UCSD-AML1 (cell line): ENCODE results near the gene ZNF76.
"Not testable (repeated sequence)": the region's sequence is repeated elsewhere in the genome, so short reads cannot be mapped to it uniquely, and the experiment has no call there.

Experiments used
- DNase-seq: peaks from one replicate; lab custom pipeline; 2025; ENCODE audit not compliant: unreplicated experiment; lab: John Stamatoyannopoulos, UW

Gene ZNF76

DNA sequence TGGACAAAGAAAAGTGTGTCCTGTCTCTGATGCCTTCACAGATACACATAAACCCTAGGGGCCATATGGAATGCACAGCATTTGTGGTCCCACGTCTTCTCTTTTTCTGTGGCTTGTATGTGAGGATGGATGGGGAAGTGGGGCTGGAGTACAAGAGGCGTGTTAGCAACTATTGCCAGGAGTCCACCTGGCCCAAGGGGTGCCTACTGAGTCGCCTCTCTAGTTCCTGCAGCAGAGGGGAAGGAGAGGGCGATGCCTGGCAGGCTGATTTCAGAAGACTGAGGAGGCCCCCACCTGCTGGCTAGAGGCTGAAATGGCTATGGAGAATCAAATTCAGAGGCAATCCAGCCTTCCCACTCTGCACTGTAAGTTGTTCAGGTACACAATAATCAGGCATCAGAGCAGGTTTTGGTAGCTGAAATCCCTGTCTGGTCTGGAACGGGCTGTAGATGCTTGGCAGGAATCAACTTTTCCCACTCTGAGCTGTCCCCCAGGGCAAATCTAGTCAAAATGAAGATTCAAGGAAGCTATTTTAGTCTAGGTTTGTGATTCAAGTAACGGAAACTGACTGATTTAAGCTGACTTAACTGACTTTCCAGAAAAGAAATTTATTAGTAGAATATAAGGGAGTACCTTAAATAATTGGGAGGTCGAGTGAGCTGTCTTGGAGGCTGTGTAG is 68.0 kb downstream of the ZNF76 start:
- DNase-seq = peak; percentile 72

DNA sequence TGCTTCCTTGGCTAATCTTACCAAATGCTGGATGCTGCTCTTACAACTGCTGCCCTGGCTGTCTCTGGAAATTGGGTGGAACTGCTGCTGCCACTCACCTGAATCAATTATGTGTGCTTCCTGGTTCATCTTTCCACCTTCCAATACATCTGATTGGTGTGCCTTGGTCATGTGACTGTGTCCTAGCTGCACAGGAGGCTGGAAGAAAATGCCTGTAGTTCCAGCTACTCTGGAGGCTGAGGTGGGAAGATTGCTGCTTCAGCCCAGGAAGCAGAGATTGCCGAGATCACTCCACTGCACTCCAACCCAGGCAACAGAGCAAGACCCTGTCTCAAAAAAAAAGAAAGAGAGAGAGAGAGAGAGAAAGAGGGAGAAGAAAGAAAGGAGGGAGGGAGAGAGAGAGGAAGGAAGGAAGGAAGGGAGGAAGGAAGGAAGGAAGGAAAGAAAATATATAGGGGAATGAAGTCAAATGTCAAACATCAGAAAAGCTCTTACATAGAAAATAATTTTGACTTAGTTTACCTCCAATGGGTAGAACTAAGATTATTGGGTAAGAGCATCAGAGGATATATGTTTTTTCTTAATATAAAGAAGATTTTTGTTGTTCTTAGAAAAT is 68.7 kb downstream of the ZNF76 start:
- no peak for DNase-seq

DNA sequence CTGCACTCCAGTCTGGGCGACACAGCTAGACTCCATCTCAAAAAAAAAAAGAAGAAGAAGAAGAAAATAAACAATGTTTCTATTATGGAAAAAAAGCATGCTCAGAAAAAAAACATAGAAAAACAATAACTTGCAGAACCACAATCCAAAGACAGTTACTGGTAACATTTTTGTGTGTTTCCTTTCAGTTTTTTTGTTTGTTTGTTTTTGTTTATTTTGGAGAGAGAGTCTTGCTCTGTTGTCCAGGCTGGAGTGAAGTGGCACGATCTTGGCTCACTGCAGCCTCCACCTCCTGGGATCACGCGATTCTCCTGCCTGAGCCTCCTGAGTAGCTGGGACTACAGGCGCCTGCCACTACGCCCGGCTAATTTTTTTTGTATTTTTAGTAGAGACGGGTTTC is 69.4 kb downstream of the ZNF76 start:
- not testable (repeated sequence) for DNase-seq

DNA sequence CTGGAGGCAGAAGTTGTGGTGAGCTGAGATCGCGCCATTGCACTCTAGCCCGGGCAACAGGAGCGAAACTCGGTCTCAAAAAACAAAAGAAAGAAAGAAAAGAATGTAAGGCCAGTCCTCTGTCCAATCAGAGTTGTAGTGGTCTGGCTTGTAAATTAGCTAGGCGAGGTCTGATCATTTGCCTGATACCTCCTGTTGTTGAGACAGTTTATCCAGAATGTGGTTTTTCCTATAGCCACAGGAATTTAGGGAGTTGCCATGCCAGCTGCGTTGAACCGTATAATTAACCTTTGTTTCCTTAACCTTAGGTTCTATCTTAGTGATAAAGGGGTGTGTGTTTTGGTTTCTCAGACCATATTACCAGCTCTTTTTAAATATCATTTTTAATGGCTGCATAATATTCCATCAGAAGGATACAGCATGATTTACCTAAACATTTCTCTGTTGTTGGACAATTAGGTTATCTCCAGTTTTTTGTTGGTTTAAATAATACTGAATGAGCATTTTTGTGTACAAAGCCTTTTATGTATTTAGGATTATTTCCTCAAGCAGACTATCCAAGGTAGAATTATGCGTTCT is 71.1 kb downstream of the ZNF76 start:
- DNase-seq = no peak

DNA sequence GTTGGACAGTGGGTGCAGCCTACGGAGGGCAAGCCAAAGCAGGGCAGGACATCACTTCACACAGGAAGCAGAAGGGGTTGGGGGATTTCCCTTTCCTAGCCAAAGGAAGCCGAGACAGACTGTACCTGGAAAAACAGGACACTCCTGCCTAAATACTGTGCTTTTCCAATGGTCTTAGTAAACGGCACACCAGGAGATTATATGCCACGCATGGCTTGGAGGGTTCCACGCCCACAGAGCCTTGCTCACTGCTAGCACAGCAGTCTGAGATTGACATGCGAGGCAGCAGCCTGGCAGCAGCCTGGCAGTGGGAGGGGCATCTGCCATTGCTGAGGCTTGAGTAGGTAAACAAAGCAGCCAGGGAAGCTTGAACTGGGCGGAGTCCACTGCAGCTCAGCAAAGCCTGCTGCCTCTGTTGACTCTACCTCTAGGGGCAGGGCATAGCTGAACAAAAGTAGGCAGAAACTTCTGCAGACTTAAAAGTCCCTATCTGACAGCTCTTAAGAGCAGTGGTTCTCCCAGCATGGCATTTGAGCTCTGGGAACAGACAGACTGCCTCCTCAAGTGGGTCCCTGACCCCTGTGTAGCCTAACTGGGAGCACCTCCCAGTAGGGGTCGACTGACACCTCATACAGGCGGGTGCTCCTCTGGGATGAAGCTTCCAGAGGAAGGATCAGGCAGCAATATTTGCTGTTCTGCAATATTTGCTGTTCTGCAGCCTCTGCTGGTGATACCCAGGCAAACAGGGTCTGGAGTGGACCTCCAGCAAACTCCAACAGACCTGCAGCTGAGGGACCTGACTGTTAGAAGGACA is 72.7 kb downstream of the ZNF76 start:
- DNase-seq = peak; percentile 26

- DNase-seq = no peak
Observed at GRCh38 chr6:35341557-35341956, 82.0 kb downstream of the ZNF76 start.

DNA sequence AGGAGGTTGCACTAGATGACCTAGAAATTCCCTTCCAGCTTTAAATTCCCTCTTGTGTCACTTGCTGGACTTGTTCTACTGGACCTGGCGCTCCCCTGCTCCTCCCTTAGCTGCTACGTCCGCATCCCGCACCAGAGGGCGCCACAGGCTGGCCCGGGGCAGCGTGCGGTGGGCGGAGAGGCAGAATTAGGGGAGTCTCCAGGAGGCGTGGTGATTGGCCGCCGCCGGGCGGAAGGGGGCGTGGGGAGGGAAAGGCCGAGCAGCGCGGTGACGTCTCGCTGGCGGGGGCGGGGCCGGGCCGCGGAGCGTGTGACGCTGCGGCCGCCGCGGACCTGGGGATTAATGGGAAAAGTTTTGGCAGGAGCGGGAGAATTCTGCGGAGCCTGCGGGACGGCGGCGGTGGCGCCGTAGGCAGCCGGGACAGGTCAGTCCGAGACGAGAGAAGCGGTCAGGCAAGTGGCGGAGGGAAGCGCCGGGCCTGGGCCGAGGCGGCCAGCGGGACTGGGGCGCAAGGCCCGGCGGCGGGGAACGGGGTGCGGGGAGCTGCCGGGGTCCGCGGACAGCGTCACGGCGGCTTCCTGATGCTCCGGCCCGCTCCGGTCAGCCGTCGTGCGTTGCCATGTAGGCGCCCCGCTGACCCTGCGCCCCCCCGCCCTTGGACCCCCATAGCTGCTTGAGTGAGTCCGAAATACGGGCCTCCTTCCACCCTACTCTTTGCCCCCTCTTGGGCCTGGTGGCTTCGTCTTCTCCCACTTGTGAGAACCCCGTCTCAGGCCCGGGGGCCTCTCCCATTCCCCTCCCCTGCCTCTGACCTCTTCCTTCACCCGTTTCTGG is 82.9 kb downstream of the ZNF76 start, which contains the start of gene PPARD:
Gene PPARD, plus strand, starts transcription at position 301 of the 834 bp plus-strand sequence. CDS start 68,530 bp downstream, outside the sequence.
- DNase-seq = peak; percentile 97

DNA sequence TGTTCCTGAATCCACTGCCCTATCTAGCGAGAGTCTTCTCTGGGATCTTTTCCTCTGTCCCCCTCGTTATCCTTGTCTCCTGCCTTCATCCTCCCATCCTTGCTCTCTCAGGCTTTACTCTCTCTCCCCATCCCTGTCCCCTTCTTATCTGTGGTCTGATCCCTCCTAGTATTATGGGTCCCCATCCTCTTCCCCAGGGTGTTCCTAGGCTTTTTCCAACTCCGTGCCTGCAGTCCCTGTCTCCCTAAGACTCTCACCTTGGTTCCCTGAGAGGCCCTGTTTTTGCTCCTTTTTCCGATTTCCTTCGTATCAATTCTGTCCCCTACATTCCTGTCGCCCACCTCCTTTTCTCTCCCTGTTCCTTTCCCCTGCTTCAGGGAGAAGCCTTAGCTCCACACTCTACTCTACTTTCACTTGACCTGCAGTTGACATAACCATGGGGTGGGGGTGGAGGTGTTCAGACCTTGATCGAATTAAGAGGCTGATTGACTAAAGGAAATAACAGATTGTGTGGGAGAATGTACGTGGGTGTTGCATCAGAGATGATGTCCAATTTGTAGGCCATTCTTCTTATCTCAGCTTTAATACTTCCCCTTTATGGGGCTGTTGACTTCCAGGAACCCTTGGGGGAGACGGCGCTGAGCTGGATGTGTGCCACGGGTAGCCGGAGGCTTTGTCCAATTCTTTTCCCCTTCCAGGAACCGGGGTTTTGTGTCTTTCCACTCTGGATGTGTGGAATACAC is 83.7 kb downstream of the ZNF76 start:
- DNase-seq = peak; percentile 55

GRCh38 chr6:35343835-35344550 is 84.5 kb downstream of the ZNF76 start:
- DNase-seq = no peak
